ENCODE data around the gene TEX12. TPM values are rescaled to one million over a fixed set of nuclear protein-coding genes. Genes with fewer than 3 reads are reported as not detected.
"Not testable (repeated sequence)": the region's sequence is repeated elsewhere in the genome, so short reads cannot be mapped to it uniquely, and the experiment has no call there.

TEX12 gene
- total and polyA plus RNA-seq, 5 donors from 2014 or later: 0.44 to 0.67 TPM; not detected in 3

- no peak for ATAC-seq (ENCODE audit: low read depth in 2 of 2)
These were observed 6.9 kb upstream of the TEX12 start for GRCh38 chr11:112160091-112160848.

GRCh38 chr11:112161012-112161411 lies 6.2 kb upstream of the TEX12 start:
- no peak for ATAC-seq (ENCODE audit: low read depth in 2 of 2)
- no peaks in the 10 kb centered on the region for H3K4me1 Mint-ChIP-seq
- H3K4me3 ChIP-seq (ENCODE audit: low read depth, low read length): no peak overlapping the region
- H3K36me3 ChIP-seq (ENCODE audit: control insufficient read depth, insufficient read depth, low read length): no peaks in the 10 kb centered on the region
- H3K4me1 ChIP-seq (ENCODE audit: control insufficient read depth, insufficient read depth, low read length, poor library complexity, severe bottlenecking): no peaks in the 10 kb centered on the region
- peaks cover 4% of the 10 kb centered on the region for H3K36me3 Mint-ChIP-seq
- no peak overlapping the region for H3K27ac Mint-ChIP-seq
- no peaks in the 10 kb centered on the region for H3K9me3 ChIP-seq (ENCODE audit: control insufficient read depth in 2 of 2, low read length in 2 of 2)
- no peak overlapping the region for H3K4me3 Mint-ChIP-seq
- H3K27ac ChIP-seq (ENCODE audit: insufficient read depth, low read length, poor library complexity, severe bottlenecking): no peak overlapping the region
- no peaks in the 10 kb centered on the region for H3K27me3 ChIP-seq (ENCODE audit: control insufficient read depth, insufficient read depth, low read length)
- no peak for DNase-seq
- peaks cover 0 to 3% (median 0%) of the 10 kb centered on the region in 7 donors for H3K9me3 Mint-ChIP-seq
- H3K27me3 Mint-ChIP-seq: peaks cover 37% of the 10 kb centered on the region

More at GRCh38 chr11:112160091-112160848, 6.9 kb upstream of the TEX12 start:
- peaks cover 4% of the 10 kb centered on the region for H3K36me3 Mint-ChIP-seq
- peaks cover 0 to 3% (median 0%) of the 10 kb centered on the region in 7 donors for H3K9me3 Mint-ChIP-seq
- no peak overlapping the region for H3K27ac Mint-ChIP-seq
- H3K27me3 Mint-ChIP-seq: peaks cover 35% of the 10 kb centered on the region
- H3K4me3 ChIP-seq (ENCODE audit: low read depth, low read length): no peak overlapping the region
- H3K27me3 ChIP-seq (ENCODE audit: control insufficient read depth, insufficient read depth, low read length): no peaks in the 10 kb centered on the region
- H3K4me1 ChIP-seq (ENCODE audit: control insufficient read depth, insufficient read depth, low read length, poor library complexity, severe bottlenecking): no peaks in the 10 kb centered on the region
- no peak overlapping the region for H3K4me3 Mint-ChIP-seq
- no peaks in the 10 kb centered on the region for H3K9me3 ChIP-seq (ENCODE audit: control insufficient read depth in 2 of 2, low read length in 2 of 2)
- no peak overlapping the region for H3K27ac ChIP-seq (ENCODE audit: insufficient read depth, low read length, poor library complexity, severe bottlenecking)
- H3K36me3 ChIP-seq (ENCODE audit: control insufficient read depth, insufficient read depth, low read length): no peaks in the 10 kb centered on the region
- no peak for DNase-seq
- H3K4me1 Mint-ChIP-seq: no peaks in the 10 kb centered on the region

GRCh38 chr11:112162200-112162599 lies 5.0 kb upstream of the TEX12 start:
- H3K27me3 ChIP-seq (ENCODE audit: control insufficient read depth, insufficient read depth, low read length); H3K4me1 ChIP-seq (ENCODE audit: control insufficient read depth, insufficient read depth, low read length, poor library complexity, severe bottlenecking); H3K36me3 ChIP-seq (ENCODE audit: control insufficient read depth, insufficient read depth, low read length); H3K36me3 Mint-ChIP-seq; DNase-seq; H3K4me3 ChIP-seq (ENCODE audit: low read depth, low read length); H3K27ac Mint-ChIP-seq; H3K4me3 Mint-ChIP-seq; H3K27ac ChIP-seq (ENCODE audit: insufficient read depth, low read length, poor library complexity, severe bottlenecking); H3K4me1 Mint-ChIP-seq; H3K9me3 ChIP-seq (ENCODE audit: control insufficient read depth in 2 of 2, low read length in 2 of 2); H3K9me3 Mint-ChIP-seq; ATAC-seq (ENCODE audit: low read depth in 2 of 2): not testable (repeated sequence)
- H3K27me3 Mint-ChIP-seq: peaks cover 41% of the 10 kb centered on the region

GRCh38 chr11:112162761-112163546 lies 4.2 kb upstream of the TEX12 start:
- Mint-ChIP-seq H3K36me3 (peaks cover 4% of the 10 kb centered on the region), H3K4me3 (no peak overlapping the region), H3K4me1 (no peaks in the 10 kb centered on the region), H3K27me3 (peaks cover 41% of the 10 kb centered on the region), H3K27ac (no peak overlapping the region), H3K9me3 (peaks cover 0 to 4% (median 0%) of the 10 kb centered on the region in 7 donors)
- Histone ChIP-seq H3K4me1 (ENCODE audit: control insufficient read depth, insufficient read depth, low read length, poor library complexity, severe bottlenecking) (no peaks in the 10 kb centered on the region), H3K4me3 (ENCODE audit: low read depth, low read length) (no peak overlapping the region), H3K27me3 (ENCODE audit: control insufficient read depth, insufficient read depth, low read length) (no peaks in the 10 kb centered on the region), H3K36me3 (ENCODE audit: control insufficient read depth, insufficient read depth, low read length) (no peaks in the 10 kb centered on the region), H3K9me3 (ENCODE audit: control insufficient read depth in 2 of 2, low read length in 2 of 2) (no peaks in the 10 kb centered on the region), H3K27ac (ENCODE audit: insufficient read depth, low read length, poor library complexity, severe bottlenecking) (no peak overlapping the region)
- ATAC-seq (ENCODE audit: low read depth in 2 of 2) (no peak), DNase-seq (no peak)

GRCh38 chr11:112163875-112164685 lies 3.1 kb upstream of the TEX12 start, which contains the start of gene IL18:
TSS of gene IL18 (minus strand) at chr11:112164094. CDS start at chr11:112155053, 9,041 bp downstream.
- Histone ChIP-seq H3K4me1 (ENCODE audit: control insufficient read depth, insufficient read depth, low read length, poor library complexity, severe bottlenecking) (no peaks in the 10 kb centered on the region), H3K4me3 (ENCODE audit: low read depth, low read length) (no peak within 1 kb of the TSS), H3K27me3 (ENCODE audit: control insufficient read depth, insufficient read depth, low read length) (no peaks in the 10 kb centered on the region), H3K36me3 (ENCODE audit: control insufficient read depth, insufficient read depth, low read length) (no peaks in the 10 kb centered on the region), H3K27ac (ENCODE audit: insufficient read depth, low read length, poor library complexity, severe bottlenecking) (no peak within 1 kb of the TSS), H3K9me3 (ENCODE audit: control insufficient read depth in 2 of 2, low read length in 2 of 2) (no peaks in the 10 kb centered on the region)
- peaks cover 4% of the 10 kb centered on the region for H3K36me3 Mint-ChIP-seq
- H3K4me3 Mint-ChIP-seq: no peak within 1 kb of the TSS
- H3K27ac Mint-ChIP-seq: no peak within 1 kb of the TSS
- peaks cover 0 to 4% (median 0%) of the 10 kb centered on the region in 7 donors for H3K9me3 Mint-ChIP-seq
- H3K4me1 Mint-ChIP-seq: no peaks in the 10 kb centered on the region
- no peak for ATAC-seq (ENCODE audit: low read depth in 2 of 2)
- H3K27me3 Mint-ChIP-seq: peaks cover 41% of the 10 kb centered on the region
- no peak for DNase-seq

GRCh38 chr11:112165049-112165448 lies 2.1 kb upstream of the TEX12 start:
- Mint-ChIP-seq H3K27me3 (peaks cover 40% of the 10 kb centered on the region), H3K9me3 (peaks cover 0 to 4% (median 0%) of the 10 kb centered on the region in 7 donors), H3K4me1 (no peaks in the 10 kb centered on the region), H3K27ac (no peak overlapping the region), H3K36me3 (peaks cover 4% of the 10 kb centered on the region), H3K4me3 (no peak overlapping the region)
- ATAC-seq (ENCODE audit: low read depth in 2 of 2) (no peak), DNase-seq (no peak)
- Histone ChIP-seq H3K4me1 (ENCODE audit: control insufficient read depth, insufficient read depth, low read length, poor library complexity, severe bottlenecking) (no peaks in the 10 kb centered on the region), H3K4me3 (ENCODE audit: low read depth, low read length) (no peak overlapping the region), H3K27me3 (ENCODE audit: control insufficient read depth, insufficient read depth, low read length) (no peaks in the 10 kb centered on the region), H3K36me3 (ENCODE audit: control insufficient read depth, insufficient read depth, low read length) (no peaks in the 10 kb centered on the region), H3K9me3 (ENCODE audit: control insufficient read depth in 2 of 2, low read length in 2 of 2) (no peaks in the 10 kb centered on the region), H3K27ac (ENCODE audit: insufficient read depth, low read length, poor library complexity, severe bottlenecking) (no peak overlapping the region)

- Mint-ChIP-seq H3K27ac (no peak overlapping the region), H3K27me3 (peaks cover 35% of the 10 kb centered on the region), H3K4me3 (no peak overlapping the region), H3K4me1 (no peaks in the 10 kb centered on the region), H3K36me3 (peaks cover 4% of the 10 kb centered on the region), H3K9me3 (peaks cover 0 to 4% (median 0%) of the 10 kb centered on the region in 7 donors)
- no peak for DNase-seq
- H3K27me3 ChIP-seq (ENCODE audit: control insufficient read depth, insufficient read depth, low read length): no peaks in the 10 kb centered on the region
- no peak overlapping the region for H3K27ac ChIP-seq (ENCODE audit: insufficient read depth, low read length, poor library complexity, severe bottlenecking)
- H3K4me3 ChIP-seq (ENCODE audit: low read depth, low read length): no peak overlapping the region
- ATAC-seq (ENCODE audit: low read depth in 2 of 2): no peak
- H3K4me1 ChIP-seq (ENCODE audit: control insufficient read depth, insufficient read depth, low read length, poor library complexity, severe bottlenecking): no peaks in the 10 kb centered on the region
- H3K9me3 ChIP-seq (ENCODE audit: control insufficient read depth in 2 of 2, low read length in 2 of 2): no peaks in the 10 kb centered on the region
- H3K36me3 ChIP-seq (ENCODE audit: control insufficient read depth, insufficient read depth, low read length): no peaks in the 10 kb centered on the region
These were observed 610 bp upstream of the TEX12 start for GRCh38 chr11:112166562-112166961.

All from CD4-positive, CD25-positive, alpha-beta regulatory T cell (primary cell).